Naive thymus-derived CD4-positive, alpha-beta T cell (primary cell): ENCODE data around the gene SH3D19. TPM values are rescaled to one million over a fixed set of nuclear protein-coding genes. Genes with fewer than 3 reads are reported as not detected.

ENCODE experiments used
- ATAC-seq: fragments of 150-1000 bp; cut with Tn5 transposase; 2 replicates; pipeline ENCODE4 v1.10.0; 2021; ENCODE audit warnings: mild to moderate bottlenecking, moderate library complexity
- CTCF ChIA-PET: fragments of 350-600 bp; sonication (Branson Sonifier 250); formaldehyde crosslinking; loops from one replicate; lab custom pipeline; 2021; ENCODE audit warnings: antibody characterized with exemption; lab: Charles Lee
- POLR2A ChIA-PET: fragments of 350-600 bp; sonication (Branson Sonifier 250); formaldehyde crosslinking; loops from one replicate; lab custom pipeline; 2021; ENCODE audit warnings: antibody characterized with exemption, inconsistent platforms; lab: Charles Lee
- DNase-seq, 9 donors: peaks; one replicate each; pipeline versions ENCODE4 v3.0.0 to v3.0.0-alpha.2; 2020 to 2022; ENCODE audit warnings: mixed read lengths in 1 of 9
- H3K27ac ChIP-seq: one replicate; pipeline ENCODE4 v1.7.0; 2013; ENCODE audit warnings: mild to moderate bottlenecking, low read depth, low read length, moderate library complexity
- H3K27me3 ChIP-seq, 2 donors: one replicate each; pipeline ENCODE4 v1.7.0; 2013; ENCODE audit warnings: low read length in 2 of 2, mild to moderate bottlenecking in 2 of 2, moderate library complexity in 2 of 2; ENCODE audit not compliant: control insufficient read depth in 2 of 2, insufficient read depth in 2 of 2
- H3K36me3 ChIP-seq, 3 experiments: 1 replicate in 2 of 3; 2 replicates in 1 of 3; pipeline ENCODE4 v1.7.0; 2013; ENCODE audit warnings: low read length in 3 of 3, mild to moderate bottlenecking in 3 of 3, moderate library complexity in 1 of 3; ENCODE audit not compliant: insufficient read depth in 3 of 3, control insufficient read depth in 2 of 3
- H3K4me1 ChIP-seq, 2 donors: one replicate each; pipeline ENCODE4 v1.7.0; 2013; ENCODE audit warnings: low read length in 2 of 2, mild to moderate bottlenecking in 2 of 2, moderate library complexity in 1 of 2; ENCODE audit not compliant: control insufficient read depth in 2 of 2, insufficient read depth in 2 of 2
- H3K4me3 ChIP-seq: 2 replicates; pipeline ENCODE4 v1.7.0; 2013; ENCODE audit warnings: mild to moderate bottlenecking, low read length
- H3K9me3 ChIP-seq, 3 experiments: 1 replicate in 2 of 3; 2 replicates in 1 of 3; pipeline ENCODE4 v1.7.0; 2013; ENCODE audit warnings: low read length in 3 of 3; ENCODE audit not compliant: control insufficient read depth in 2 of 3
- H3K27ac Mint-ChIP-seq, 9 donors: one replicate each; pipeline ENCODE4 v1.8.0; 2020 to 2022; ENCODE audit warnings: mixed read lengths in 9 of 9, mild to moderate bottlenecking in 8 of 9, moderate library complexity in 5 of 9, inconsistent platforms in 2 of 9
- H3K27me3 Mint-ChIP-seq, 5 donors: one replicate each; pipeline ENCODE4 v1.8.0; 2021 to 2022; ENCODE audit warnings: mixed read lengths in 5 of 5, mild to moderate bottlenecking in 1 of 5
- H3K36me3 Mint-ChIP-seq, 5 donors: one replicate each; pipeline ENCODE4 v1.8.0; 2020 to 2022; ENCODE audit warnings: mixed read lengths in 5 of 5, mild to moderate bottlenecking in 3 of 5, inconsistent platforms in 1 of 5
- H3K4me1 Mint-ChIP-seq, 7 donors: one replicate each; pipeline ENCODE4 v1.8.0; 2020 to 2022; ENCODE audit warnings: mixed read lengths in 7 of 7, mild to moderate bottlenecking in 3 of 7, inconsistent platforms in 1 of 7
- H3K4me3 Mint-ChIP-seq, 10 donors: one replicate each; pipeline ENCODE4 v1.8.0; 2020 to 2022; ENCODE audit warnings: mild to moderate bottlenecking in 10 of 10, mixed read lengths in 10 of 10, moderate library complexity in 6 of 10, inconsistent platforms in 2 of 10
- H3K9me3 Mint-ChIP-seq, 11 donors: one replicate each; pipeline ENCODE4 v1.8.0; 2020 to 2022; ENCODE audit warnings: mixed read lengths in 11 of 11, mild to moderate bottlenecking in 4 of 11, inconsistent platforms in 1 of 11, moderate library complexity in 1 of 11
- intact Hi-C, 2 donors: fragments of 100-400 bp; cut with micrococcal nuclease; formaldehyde crosslinking; loops; one replicate each; pipeline ENCODE4 v1.15.1; 2023
- polyA plus RNA-seq, 2 donors: library from polyadenylated mRNA; unstranded; fragments of 300-500 nt; fragmentation: Illumina TruSeq; gene quantifications; one replicate each; pipeline ENCODE4 v1.2.3, GENCODE V29; 2021
- total RNA-seq, 6 experiments: library from RNA in 5 of 6; stranded (reverse) in 5 of 6; gene quantifications; 1 replicate in 5 of 6; 2 replicates in 1 of 6; pipeline ENCODE4 v1.2.3 and lab custom pipeline; 2021 to 2026

SH3D19 gene
- total and polyA plus RNA-seq, 7 experiments from 2014 or later = 0.66 to 1.8 (median 1.0) TPM; not detected in 2

DNA sequence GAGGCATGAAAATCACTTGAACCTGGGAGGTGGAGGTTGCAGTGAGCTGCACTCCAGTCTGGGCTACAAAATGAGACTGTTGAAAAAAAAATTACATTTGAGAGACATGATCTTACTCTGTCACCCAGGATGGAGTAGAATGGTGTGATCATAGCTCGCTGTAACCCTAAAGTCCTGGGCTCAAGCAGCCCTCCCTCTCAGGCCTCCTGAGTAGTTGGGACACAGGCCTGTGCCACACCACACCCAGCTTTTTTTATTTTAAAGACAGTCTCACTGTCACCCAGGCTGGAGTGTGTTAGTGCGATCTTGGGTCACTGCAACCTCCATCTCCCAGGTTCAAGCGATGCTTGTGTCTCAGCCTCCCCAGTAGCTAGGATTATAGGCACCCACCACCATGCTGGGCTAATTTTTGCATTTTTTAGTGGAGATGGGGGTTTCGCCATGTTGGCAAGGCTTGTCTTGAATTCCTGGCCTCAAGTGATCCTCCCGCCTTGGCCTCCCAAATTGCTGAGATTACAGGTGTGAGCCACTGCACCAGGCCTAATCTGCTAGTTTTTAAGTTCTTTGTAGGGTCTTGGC is 219.9 kb downstream of the SH3D19 start:
- peaks cover 20 to 32% (median 28%) of the 10 kb centered on the region in 7 donors for H3K4me1 Mint-ChIP-seq
- POLR2A ChIA-PET = no interaction called here
- H3K4me3 Mint-ChIP-seq = no peak overlapping the region
- CTCF ChIA-PET = interaction anchor here (0.6 kb wide), 1 partner anchor 59 kb away, joined by 4 read pairs; no protein-coding TSS in a partner anchor
- Histone ChIP-seq H3K9me3 (no peaks in the 10 kb centered on the region), H3K27me3 (no peaks in the 10 kb centered on the region), H3K27ac (no peak overlapping the region), H3K36me3 (peaks cover 7 to 66% (median 37%) of the 10 kb centered on the region in 3 experiments), H3K4me3 (no peak overlapping the region), H3K4me1 (peaks cover 12 to 18% of the 10 kb centered on the region in 2 donors)
- DNase-seq (no peak), ATAC-seq (peak; percentile 26)
- H3K27ac Mint-ChIP-seq = peak overlapping the region in 5 of 9 donors; percentile 12 to 80 (median 46)
- H3K36me3 Mint-ChIP-seq = peaks cover 4 to 42% (median 30%) of the 10 kb centered on the region in 5 donors
- no peaks in the 10 kb centered on the region for H3K27me3 Mint-ChIP-seq
- H3K9me3 Mint-ChIP-seq = no peaks in the 10 kb centered on the region
- intact Hi-C loops = loop anchor here in 1 of 2 donors (10.0 kb wide), 1 partner anchor 909 kb away; no protein-coding TSS in a partner anchor

DNA sequence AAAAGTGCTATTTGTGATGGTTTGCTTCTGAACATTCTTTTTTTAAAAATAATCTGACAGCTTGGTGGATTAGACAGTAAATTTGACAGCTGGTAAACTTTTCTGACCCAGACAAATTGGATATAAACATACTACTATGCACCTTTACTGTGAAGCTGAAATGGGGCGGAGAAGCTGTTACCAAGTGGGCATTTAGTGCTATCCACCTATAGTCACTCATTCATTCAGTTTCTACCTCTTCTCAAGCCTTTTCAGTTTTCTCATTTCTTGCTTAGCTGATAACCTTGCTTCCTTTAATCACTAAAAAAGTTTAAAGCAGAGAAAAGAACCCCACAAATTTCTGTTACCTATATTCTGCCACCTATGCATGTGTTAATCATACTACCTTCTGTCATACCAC is 220.8 kb downstream of the SH3D19 start:
- Histone ChIP-seq H3K27ac (no peak overlapping the region), H3K4me3 (no peak overlapping the region), H3K4me1 (peaks cover 14 to 18% of the 10 kb centered on the region in 2 donors), H3K36me3 (peaks cover 9 to 66% (median 37%) of the 10 kb centered on the region in 3 experiments), H3K27me3 (no peaks in the 10 kb centered on the region), H3K9me3 (no peaks in the 10 kb centered on the region)
- ChIA-PET POLR2A (interaction anchor here (0.6 kb wide), 1 partner anchor 1109 kb away, joined by 4 read pairs; no protein-coding TSS in a partner anchor), CTCF (no interaction called here)
- no peak for DNase-seq
- Mint-ChIP-seq H3K27me3 (no peaks in the 10 kb centered on the region), H3K9me3 (no peaks in the 10 kb centered on the region), H3K4me3 (no peak overlapping the region), H3K36me3 (peaks cover 8 to 49% (median 37%) of the 10 kb centered on the region in 5 donors), H3K27ac (peak overlapping the region in 2 of 9 donors; percentile 65 to 80), H3K4me1 (peaks cover 26 to 39% (median 33%) of the 10 kb centered on the region in 7 donors)
- no peak for ATAC-seq
- intact Hi-C loops = loop anchor here in 1 of 2 donors (10.0 kb wide), 1 partner anchor 910 kb away; no protein-coding TSS in a partner anchor

DNA sequence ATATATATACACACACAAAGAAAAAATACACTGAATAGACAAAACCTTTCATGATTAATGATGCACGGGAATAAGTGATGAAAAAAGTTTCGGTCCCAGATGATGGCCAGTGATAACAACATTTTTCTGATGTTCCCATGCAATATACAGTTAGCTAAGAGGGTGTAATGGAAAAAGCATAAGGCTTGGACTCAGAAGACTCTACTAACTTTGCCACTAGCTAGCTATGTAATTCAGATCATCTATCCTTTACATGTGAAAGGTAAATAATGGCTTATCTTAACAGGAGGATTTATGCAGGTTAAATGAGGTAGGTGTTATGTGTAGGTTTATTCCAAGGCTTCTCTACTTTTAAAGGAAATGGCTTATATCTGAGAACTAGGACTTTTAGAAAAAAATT is 221.6 kb downstream of the SH3D19 start:
- Histone ChIP-seq H3K36me3 (peaks cover 9 to 66% (median 37%) of the 10 kb centered on the region in 3 experiments), H3K9me3 (no peaks in the 10 kb centered on the region), H3K27me3 (no peaks in the 10 kb centered on the region), H3K4me3 (no peak overlapping the region), H3K27ac (no peak overlapping the region), H3K4me1 (peaks cover 14 to 18% of the 10 kb centered on the region in 2 donors)
- peaks cover 0 to 4% (median 0%) of the 10 kb centered on the region in 5 donors for H3K27me3 Mint-ChIP-seq
- ATAC-seq = no peak
- H3K9me3 Mint-ChIP-seq = peaks cover 0 to 6% (median 0%) of the 10 kb centered on the region in 11 donors
- H3K4me1 Mint-ChIP-seq = peaks cover 26 to 39% (median 34%) of the 10 kb centered on the region in 7 donors
- H3K27ac Mint-ChIP-seq = peak overlapping the region in 1 of 9 donors; percentile 80
- ChIA-PET CTCF (no interaction called here), POLR2A (no interaction called here)
- peaks cover 8 to 50% (median 37%) of the 10 kb centered on the region in 5 donors for H3K36me3 Mint-ChIP-seq
- H3K4me3 Mint-ChIP-seq = no peak overlapping the region
- no peak for DNase-seq
- intact Hi-C loops = loop anchor here in 1 of 2 donors (10.0 kb wide), 1 partner anchor 911 kb away; no protein-coding TSS in a partner anchor

DNA sequence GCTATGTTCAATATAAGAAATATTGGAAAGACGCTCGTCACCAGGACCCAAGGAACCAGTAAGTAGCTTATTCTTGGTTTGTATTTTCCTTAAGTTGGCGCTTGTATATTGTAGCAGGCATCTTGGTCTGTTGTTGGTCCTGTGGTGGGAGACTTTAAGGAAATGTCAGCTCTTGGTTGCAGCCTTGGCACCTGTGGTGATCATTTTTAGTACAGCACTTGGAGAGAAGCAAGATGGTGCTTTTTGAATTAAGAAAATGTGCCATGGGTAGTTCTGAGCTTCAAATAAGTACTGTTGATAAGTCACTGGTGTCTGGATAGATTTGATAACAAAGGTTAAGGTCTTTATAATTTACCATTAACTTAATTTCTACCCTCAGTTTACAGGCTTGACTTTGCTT is 224.9 kb downstream of the SH3D19 start:
- ChIA-PET POLR2A (interaction anchor here (0.6 to 3.1 kb wide), 8 partner anchors 8 to 1435 kb away, joined by 3 to 36 read pairs (median 4); partner anchors contain the start of genes FBXW7 and LRBA), CTCF (interaction anchor here (0.7 kb wide), 1 partner anchor 9 kb away, joined by 4 read pairs; no protein-coding TSS in a partner anchor)
- no peaks in the 10 kb centered on the region for H3K9me3 ChIP-seq
- H3K4me1 ChIP-seq = peaks cover 14 to 18% of the 10 kb centered on the region in 2 donors
- no peak for ATAC-seq
- peak overlapping the region; percentile 97 to 99 (median 98) for H3K27ac Mint-ChIP-seq
- H3K27me3 Mint-ChIP-seq = peaks cover 0 to 4% (median 0%) of the 10 kb centered on the region in 5 donors
- peaks cover 26 to 42% (median 28%) of the 10 kb centered on the region in 7 donors for H3K4me1 Mint-ChIP-seq
- peaks cover 0 to 6% (median 0%) of the 10 kb centered on the region in 11 donors for H3K9me3 Mint-ChIP-seq
- DNase-seq = no peak
- peak overlapping the region; percentile 96 for H3K4me3 ChIP-seq
- peaks cover 9 to 38% (median 32%) of the 10 kb centered on the region in 3 experiments for H3K36me3 ChIP-seq
- H3K27me3 ChIP-seq = no peaks in the 10 kb centered on the region
- peak overlapping the region; percentile 89 to 99 (median 96) for H3K4me3 Mint-ChIP-seq
- intact Hi-C loops = loop anchor here in 1 of 2 donors (10.0 kb wide), 1 partner anchor 914 kb away; no protein-coding TSS in a partner anchor
- peaks cover 8 to 36% (median 27%) of the 10 kb centered on the region in 5 donors for H3K36me3 Mint-ChIP-seq
- peak overlapping the region; percentile 89 for H3K27ac ChIP-seq

DNA sequence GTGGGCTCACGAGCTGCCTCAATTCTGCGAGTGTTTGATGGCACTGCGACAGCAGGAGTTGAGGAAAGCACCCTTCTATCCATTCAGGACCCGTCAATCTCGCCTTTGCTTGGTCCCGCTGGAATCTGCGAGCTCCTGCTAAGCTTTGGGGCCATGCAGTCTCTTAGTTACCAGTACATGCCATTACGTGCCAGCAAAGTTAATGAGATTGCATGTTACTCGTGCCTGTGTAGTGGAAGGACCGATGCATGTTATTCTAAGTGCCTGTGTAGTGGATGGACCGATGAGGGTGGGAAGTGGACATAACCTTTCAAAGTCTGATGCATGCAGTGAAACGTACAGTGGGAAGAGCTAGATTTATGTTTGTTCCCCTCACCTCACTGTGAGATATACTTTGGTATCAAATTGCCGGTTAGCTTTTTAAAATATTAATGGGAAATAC is 225.4 kb downstream of the SH3D19 start:
- Histone ChIP-seq H3K27me3 (no peaks in the 10 kb centered on the region), H3K4me3 (peak overlapping the region; percentile 96), H3K27ac (peak overlapping the region; percentile 89), H3K4me1 (peaks cover 14 to 18% of the 10 kb centered on the region in 2 donors), H3K36me3 (peaks cover 9 to 34% (median 32%) of the 10 kb centered on the region in 3 experiments), H3K9me3 (no peaks in the 10 kb centered on the region)
- DNase-seq = no peak
- Mint-ChIP-seq H3K9me3 (peaks cover 0 to 6% (median 0%) of the 10 kb centered on the region in 11 donors), H3K4me1 (peaks cover 26 to 46% (median 28%) of the 10 kb centered on the region in 7 donors), H3K27ac (peak overlapping the region; percentile 97 to 99 (median 98)), H3K27me3 (peaks cover 0 to 4% (median 0%) of the 10 kb centered on the region in 5 donors), H3K36me3 (peaks cover 8 to 36% (median 27%) of the 10 kb centered on the region in 5 donors), H3K4me3 (peak overlapping the region; percentile 89 to 99 (median 96))
- ChIA-PET CTCF (interaction anchor here (0.7 to 1.5 kb wide), 2 partner anchors 9 to 10 kb away, joined by 4 read pairs; no protein-coding TSS in a partner anchor), POLR2A (interaction anchor here (0.6 to 3.1 kb wide), 9 partner anchors 8 to 1436 kb away, joined by 3 to 36 read pairs (median 3); partner anchors contain the start of genes FBXW7 and LRBA)
- intact Hi-C loops = loop anchor here (1.0 to 10.0 kb wide), 10 partner anchors 68 to 1679 kb away; partner anchors contain the start of genes ARFIP1 (in 2 of the 2), FBXW7 (in 2 of the 2), LRBA (in 2 of the 2) and TIGD4 (in 2 of the 2)
- ATAC-seq = no peak
